Umbilical cord (tissue), 2 donors: Measurements from ENCODE around the gene PRIM2. TPM values are rescaled to one million over a fixed set of nuclear protein-coding genes. Genes with fewer than 3 reads are reported as not detected.
"Not testable (repeated sequence)": the region's sequence is repeated elsewhere in the genome, so short reads cannot be mapped to it uniquely, and the experiment has no call there.

Experiments used
- DNase-seq: peaks from one replicate; pipeline ENCODE4 v3.0.0-alpha.2; 2015; ENCODE audit warnings: low spot score
- total RNA-seq: library from RNA; depleted of rRNA; stranded (reverse); fragments of >200 nt; gene quantifications from one replicate; pipeline ENCODE4 v1.2.3, GENCODE V29; 2014; ENCODE audit warnings: low replicate concordance; ENCODE audit not compliant: insufficient read depth

PRIM2 gene
- total RNA-seq, 1 donor from 2014 or later: 15.9 TPM

DNA sequence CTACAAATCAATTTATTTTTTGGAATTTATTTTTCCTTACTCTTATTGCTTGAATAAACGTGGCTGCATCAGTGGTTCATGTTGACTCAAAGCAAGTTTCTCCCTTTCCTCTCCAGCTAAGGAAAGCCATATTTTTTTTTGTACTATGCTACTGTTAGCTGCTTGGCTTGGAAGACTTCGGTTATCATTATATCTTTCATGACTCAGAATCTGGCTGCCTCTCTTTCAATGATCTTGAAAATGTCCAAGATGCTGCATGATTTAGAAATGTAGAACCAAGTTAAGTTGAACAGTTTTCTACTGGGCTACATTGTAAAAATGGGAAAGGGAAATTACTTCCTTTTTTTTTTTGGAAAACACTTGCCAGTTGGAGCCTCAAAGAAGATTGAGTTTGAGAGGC is 44.9 kb downstream of the PRIM2 start:
- DNase-seq: not testable (repeated sequence)

DNA sequence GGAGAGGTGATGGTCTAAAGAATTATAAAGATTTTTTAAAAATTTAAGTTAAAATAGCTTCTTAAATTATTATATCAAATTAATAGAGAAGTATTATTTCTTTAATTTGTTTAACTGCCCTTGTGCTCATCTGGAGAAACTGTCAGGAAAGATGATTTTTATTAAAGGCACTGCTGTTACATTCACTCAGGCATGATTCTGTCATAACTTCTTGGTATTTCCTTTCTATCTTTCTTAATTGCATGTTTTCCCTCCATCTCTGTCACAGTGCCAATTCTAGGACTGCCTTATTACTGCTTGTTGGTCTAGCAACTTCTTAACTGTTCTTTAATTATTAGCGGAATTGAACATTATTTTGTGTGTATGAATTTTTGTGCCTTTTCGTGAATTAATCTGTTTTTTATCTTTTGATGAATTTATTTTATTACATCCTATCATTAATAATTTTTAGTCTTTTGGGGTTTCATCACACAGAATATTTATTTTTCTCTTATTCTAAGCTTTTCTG is 47.7 kb downstream of the PRIM2 start:
- DNase-seq: not testable (repeated sequence)

DNA sequence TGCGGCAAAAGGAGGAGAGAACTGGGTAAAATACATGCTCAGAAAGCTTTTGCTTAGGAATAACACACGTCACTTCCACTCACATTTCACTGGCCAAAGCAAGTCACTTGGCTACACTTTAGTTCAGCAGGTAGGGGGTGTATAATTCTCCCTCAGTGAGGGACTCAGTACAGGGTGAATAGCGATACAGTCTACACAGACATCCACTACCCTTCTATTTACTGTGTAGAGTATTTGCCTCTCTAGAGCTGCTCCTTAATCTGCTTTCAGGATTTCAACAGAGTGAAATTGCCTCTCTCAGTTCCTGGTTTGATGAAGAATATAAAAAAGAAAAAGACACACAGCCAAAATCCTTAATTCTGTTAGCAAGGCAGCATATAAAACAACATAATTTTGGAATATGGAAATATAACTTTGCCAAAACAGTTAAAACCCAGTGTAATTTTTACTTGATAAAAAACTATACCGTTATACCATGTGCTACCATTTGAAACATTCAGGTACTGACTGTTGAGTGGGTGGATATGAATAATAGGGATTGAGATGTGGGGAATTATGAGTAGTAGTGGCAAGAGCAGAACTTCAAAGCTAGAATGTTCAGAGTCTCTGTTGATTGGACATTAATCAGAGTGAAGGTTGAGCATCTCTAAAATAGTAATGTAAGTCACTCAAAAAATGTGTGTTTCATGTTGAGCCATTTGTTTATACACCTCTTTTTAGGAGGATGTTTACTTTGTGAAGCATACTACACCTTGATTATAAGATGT is 51.7 kb downstream of the PRIM2 start:
- not testable (repeated sequence) for DNase-seq

DNA sequence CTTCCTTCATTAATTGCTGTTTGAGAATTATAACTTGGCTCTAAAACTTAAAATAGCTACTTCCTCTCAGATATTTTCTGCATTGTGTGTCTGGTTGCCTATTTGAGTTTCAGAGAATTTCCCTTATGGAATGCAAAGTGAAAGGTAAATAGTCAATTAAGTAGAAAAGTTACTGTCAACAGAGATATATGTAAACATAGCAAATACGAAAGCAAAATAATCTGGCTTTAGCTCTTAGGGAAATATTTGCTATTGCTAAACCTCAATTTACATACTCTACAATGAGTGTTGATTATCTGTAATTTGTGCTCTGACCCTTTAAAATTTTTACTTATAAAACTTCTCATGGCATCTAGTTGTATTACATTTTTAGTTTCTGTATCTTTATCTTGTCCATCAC is 54.3 kb downstream of the PRIM2 start:
- not testable (repeated sequence) for DNase-seq

GRCh38 chr6:57374764-57375163 is 57.3 kb downstream of the PRIM2 start:
- not testable (repeated sequence) for DNase-seq

- DNase-seq: not testable (repeated sequence)
These were observed 58.7 kb downstream of the PRIM2 start for GRCh38 chr6:57376083-57376482.

DNA sequence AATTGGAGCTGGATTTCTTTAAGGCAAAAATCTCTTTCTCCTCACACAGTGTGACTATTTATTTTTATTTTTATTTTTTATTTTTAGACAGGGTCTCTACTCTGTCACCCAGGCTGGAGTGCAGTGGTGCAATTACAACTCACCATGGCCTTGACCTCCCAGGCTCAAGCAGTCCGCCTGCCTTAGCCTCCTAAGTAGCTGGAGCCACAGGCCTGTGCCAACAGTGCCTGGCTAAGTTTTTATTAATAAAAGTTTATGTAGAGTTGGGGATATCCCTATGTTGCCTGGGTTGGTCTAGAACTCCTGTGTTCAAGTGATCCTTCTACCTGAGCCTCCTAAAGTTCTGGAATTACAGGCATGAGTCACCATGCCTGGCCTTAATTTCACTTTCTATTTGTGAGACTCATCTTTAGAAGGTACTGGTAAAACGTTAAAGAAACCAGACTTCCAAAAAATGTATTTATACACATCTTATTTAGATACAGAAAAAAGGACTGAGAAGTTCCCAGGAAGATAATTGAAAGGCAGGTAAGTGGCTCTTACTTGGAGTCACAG is 71.7 kb downstream of the PRIM2 start:
- DNase-seq: not testable (repeated sequence)

GRCh38 chr6:57390818-57391217 is 73.4 kb downstream of the PRIM2 start:
- not testable (repeated sequence) for DNase-seq

- not testable (repeated sequence) for DNase-seq
These were observed 74.6 kb downstream of the PRIM2 start for GRCh38 chr6:57392047-57392446.

GRCh38 chr6:57419341-57419740 is 101.9 kb downstream of the PRIM2 start:
- peak; percentile 16 for DNase-seq

DNA sequence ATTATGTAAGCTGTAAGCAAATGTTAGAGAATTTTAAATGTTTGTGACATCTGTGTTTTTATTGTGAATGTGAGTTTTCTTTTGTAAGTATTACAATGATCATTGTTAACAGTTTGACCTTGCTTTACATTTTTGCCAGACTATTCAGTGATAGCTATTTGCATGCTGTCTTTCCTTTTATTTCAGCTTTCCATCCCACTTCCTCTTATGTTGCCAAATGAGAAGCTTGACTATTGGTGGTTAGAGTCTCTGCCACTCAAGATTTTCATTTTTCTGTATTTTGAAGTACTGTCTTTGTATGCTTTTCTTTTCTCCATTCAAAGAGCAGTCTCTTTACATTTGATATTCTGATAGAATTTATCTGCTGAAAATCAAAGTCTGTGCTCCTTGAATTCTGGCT is 104.1 kb downstream of the PRIM2 start:
- no peak for DNase-seq

DNA sequence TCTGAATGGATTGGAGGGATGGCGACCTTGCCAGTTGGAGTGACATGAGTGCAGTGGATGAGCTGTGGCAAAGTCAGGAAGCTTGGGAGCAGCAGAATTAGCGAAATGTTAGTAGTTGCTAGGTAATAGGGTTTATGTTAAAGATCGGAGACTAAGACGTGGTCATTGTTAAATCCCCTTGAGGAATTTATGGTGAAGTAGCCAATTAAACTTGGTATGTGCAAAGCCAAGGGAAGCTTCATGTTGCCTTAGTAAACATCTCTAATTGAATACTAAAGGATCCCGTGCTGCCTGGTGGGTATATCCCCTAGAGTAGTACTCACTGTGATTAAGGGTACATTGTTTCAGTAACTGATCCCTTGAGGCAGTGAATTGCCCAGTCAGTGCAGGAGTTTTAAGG is 106.0 kb downstream of the PRIM2 start:
- no peak for DNase-seq

DNA sequence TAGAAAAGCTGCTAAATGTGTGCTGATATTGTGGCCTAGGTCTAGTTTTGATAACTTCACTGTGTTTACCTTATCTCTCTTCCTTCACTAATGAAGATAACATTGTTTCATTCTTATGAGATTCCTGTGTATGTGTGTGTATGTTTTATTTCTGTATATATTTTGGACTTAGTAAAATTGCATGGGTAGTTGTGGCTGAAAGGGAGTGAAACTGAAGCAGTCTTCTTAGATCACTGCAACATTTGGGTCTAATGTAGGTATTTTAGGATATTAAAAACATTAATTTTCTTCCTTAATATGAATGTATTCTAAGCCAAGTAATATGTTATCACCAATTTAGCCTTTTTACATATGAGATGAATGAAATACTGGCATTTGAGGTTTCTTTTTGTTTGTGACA is 114.3 kb downstream of the PRIM2 start:
- DNase-seq: not testable (repeated sequence)

DNA sequence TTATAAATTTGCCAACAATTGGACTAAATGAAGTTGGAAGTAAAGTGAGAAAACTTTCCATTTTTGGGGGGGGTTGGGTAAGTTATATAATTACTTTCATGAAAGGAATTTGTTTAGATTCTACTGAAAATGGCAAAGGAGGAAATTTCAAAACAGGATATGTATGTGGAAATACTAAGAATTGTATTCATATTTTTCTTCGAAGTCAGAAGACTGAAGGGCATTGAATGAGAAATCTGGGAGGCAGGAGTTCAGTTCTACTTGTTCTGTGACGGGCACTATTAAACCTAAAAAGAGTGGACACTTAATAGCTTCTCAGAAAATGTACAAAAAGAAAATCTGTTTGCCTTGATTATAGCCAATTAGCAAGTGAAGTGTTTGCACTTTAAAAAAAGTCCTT is 114.7 kb downstream of the PRIM2 start:
- DNase-seq: peak; percentile 23

DNA sequence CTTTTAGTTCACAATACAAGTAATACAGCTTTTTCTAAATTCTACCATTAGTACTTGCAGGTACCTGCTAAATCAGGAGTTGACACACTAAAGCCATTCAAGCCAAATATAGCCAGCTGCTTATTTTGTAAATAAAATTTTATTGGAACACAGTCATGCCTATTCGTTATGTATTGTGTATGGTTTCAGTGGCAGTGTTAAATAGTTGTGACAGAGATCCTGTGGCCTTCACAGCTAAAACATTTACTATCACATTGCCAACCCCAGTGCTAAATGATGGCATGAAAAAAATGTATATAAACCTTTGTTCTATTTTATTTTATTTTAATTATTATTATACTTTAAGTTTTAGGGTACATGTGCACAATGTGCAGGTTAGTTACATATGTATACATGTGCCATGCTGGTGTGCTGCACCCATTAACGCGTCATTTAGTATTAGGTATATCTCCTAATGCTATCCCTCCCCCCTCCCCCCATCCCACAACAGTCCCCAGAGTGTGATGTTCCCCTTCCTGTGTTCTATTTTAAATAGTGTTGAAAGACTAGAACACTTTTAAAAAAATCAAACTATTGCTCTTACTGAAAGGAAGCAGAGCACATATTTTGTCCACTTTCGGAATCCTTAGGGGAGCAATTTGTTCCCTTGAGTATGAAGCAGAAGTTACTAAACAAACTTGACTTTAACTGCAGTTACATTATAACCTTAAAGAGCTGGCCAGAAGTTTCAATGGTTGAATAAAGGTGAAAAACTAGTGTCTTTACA is 115.7 kb downstream of the PRIM2 start:
- no peak for DNase-seq

DNA sequence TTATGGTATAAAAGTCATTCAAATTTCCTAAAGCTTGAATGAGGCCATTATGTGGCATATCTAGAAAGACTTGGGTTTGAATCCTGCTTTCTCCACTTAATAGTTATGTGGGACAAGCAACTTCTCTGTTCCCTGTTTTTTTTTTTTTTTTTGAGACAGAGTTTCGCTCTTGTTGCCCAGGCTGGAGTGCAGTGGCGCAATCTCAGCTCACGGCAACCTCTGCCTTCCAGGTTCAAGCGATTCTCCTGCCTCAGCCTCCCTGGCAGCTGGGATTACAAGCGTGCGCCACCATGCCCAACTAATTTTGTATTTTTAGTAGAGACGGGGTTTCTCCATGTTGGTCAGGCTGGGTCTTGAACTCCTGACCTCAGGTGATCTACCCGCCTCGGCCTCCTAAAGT is 116.4 kb downstream of the PRIM2 start:
- DNase-seq: not testable (repeated sequence)

DNA sequence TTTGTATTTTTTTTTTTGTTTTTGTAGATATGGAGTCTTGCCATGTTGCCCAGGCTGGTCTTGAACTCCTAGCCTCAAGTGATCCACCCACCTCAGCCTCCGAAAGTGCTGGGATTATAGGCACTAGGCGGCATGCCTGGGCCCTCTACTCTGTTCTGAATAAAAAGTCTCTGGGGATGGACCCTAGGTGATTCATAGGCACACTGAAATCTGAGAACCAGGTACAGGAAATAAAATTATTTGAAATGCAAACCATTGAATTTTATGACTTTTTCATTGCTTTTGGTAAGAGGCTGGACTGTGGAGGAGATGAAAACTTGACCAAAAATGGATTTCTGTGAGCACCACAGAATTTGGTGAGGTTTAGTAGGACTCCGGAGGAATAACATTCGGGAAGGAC is 117.5 kb downstream of the PRIM2 start:
- no peak for DNase-seq

DNA sequence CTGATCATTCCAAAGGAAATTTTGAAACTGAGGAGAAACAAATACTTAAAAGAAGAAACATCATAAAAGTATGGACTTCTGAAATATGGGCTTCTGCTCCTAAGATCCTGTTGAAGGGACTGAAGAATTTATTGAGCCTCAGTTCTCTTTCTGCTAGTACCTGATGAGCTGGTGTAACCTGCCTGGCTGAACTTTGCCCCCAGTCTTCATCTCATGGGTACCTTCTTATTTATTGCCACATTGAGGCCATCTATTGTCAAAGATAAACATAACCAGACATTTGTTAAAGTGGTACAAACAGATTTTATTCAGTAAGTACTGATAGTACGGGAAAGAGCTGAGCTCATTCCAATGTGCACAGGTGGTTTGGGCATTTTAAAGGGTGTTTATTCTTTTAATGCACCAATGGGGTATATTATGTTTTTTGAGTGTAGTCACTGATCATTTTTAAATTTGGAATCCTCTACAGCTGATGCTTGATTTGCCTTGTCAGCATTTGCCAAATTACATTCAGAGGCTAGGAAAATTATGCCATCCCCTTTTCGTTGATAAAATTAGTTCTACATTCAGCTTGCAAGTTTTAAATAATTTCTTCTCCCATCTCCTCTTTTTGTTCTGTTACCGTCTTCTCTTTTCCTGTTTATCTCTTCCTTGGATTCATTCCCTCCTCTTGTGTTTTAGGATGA is 118.2 kb downstream of the PRIM2 start:
- DNase-seq: no peak

DNA sequence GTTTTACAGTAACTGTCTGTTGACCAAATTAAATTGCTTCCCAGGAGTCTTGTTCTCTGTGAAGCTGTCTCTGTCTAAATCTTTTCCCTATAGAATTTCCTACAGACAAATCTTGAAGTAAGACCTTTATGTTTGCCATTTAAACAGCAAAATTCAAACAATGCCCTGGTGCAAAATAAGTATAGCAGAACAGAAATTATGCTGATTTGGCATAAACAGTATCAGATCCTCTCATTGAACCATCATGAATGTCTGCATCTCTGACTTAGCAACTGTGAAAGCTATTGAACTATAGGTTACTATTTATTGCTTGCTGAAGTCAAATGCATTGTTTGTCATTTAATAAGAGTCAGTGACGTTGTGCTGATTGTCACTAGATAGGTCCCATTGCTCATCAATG is 123.3 kb downstream of the PRIM2 start:
- DNase-seq: not testable (repeated sequence)

DNA sequence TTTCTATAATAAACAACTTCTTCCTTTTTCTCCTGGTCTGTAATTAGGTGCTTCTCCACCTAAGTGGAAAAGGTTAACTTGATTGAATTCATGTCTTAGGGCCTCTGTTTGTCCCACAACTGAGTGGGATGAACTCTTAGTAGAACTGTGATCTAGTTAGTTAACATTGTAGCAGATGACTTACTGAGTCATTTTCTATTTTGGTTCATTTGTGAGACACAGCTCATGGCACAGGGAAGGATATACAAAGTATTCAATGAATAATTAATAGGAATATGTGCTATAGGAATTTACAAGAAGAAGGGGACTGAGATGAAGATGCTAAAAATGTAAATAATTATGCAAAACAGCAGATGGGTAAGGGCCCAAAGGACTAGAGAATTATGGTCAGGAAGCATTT is 124.7 kb downstream of the PRIM2 start:
- DNase-seq: not testable (repeated sequence)

- DNase-seq: not testable (repeated sequence)
These were observed 125.8 kb downstream of the PRIM2 start for GRCh38 chr6:57443181-57443580.

DNA sequence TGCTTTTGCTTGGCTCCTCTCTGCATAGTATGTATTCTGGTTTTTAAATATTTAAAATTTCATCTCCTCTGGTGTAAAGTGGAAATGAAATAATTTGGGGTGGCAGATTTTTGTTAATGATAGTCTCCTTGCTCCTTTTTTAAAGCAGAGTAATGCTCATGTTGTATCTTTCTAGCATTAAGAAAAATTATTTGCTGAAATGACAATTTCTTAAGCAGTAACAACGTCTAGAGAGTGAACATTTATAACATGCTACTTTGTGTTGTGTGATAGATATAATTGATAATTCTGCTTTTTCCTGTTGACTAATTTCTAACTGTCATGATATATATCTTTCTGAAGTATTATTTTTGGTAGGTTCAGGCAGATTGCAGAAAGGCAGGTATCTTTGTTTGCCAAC is 127.4 kb downstream of the PRIM2 start:
- not testable (repeated sequence) for DNase-seq
